NCI-H187 treated with DMSO at 0.1 percent for 48 hours (cell line): ENCODE measurements around the gene CBLC.

Source experiments
- DNase-seq: peaks from one replicate; lab custom pipeline; 2025; lab: John Stamatoyannopoulos, UW

Gene CBLC

GRCh38 chr19:44777715-44778347 is at the start of gene CBLC:
Gene CBLC, plus strand, starts transcription at chr19:44777890. Its CDS starts 42 bp downstream, at chr19:44777932.
- no peak for DNase-seq

DNA sequence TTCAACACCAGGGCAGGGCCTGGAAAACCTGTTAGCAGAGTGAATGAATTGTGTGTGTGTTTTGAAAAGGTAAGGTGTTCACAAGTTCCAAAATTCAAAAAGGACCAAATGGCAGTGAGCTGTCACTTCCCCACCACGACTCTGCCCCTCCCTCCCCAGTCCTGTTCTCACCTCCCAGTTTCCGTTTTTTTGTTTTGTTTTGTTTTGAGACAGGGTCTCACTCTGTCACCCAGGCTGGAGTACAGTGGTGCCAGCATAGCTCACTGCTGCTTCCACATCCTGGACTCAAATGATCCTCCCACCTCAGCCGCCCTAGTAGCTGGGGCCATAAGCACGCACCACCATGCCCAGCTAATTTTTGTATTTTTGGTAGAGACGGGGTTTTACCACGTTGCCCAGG is 49.5 kb upstream of the CBLC start:
- no peak for DNase-seq

DNA sequence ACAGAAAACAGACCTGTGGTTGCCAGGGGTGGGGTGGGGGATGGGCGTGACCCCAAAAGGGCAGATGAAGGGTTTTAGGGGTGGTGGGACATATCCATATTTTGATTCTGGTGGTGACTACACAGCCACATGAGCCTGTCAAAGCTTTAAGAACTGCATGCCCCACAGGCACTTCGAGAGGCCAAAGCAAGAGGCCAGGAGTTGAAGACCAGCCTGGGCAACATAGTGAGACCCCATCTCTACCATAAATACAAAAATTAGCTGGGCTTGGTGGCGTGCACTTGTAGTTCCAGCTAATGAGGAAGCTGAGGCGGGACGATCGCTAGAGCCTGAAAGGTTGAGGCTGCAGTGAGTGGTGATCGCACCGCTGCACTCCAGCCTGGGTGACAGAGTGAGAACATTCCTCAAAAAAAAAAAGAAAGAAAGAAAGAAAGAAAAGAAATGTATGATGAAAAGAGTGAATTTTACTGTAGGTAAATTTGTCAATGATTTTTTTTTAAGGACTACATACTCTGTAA is 48.1 kb upstream of the CBLC start:
- no peak for DNase-seq

- no peak for DNase-seq
Measured at GRCh38 chr19:44731081-44731480, 46.6 kb upstream of the CBLC start.

DNA sequence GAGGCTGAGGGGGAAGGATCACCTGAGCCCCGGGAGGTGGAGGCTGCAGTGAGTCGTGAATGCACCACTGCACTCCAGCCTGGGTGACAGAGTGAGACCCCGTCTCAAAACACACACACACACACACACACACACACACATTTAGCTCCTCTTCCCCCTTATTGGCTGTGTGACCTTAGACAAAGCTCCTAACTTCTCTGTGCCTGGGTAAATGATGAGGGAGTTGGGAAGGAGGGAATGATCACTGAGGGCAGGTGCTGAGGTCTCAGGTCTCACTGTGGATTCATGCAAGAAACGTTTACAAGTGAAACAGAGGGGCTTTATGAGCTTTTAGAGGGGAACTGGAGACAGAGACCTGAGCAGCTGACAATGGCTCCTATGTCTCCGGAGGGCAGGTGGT is 46.1 kb upstream of the CBLC start:
- DNase-seq = no peak

- DNase-seq = no peak
Measured at GRCh38 chr19:44732235-44733014, 45.3 kb upstream of the CBLC start.

DNA sequence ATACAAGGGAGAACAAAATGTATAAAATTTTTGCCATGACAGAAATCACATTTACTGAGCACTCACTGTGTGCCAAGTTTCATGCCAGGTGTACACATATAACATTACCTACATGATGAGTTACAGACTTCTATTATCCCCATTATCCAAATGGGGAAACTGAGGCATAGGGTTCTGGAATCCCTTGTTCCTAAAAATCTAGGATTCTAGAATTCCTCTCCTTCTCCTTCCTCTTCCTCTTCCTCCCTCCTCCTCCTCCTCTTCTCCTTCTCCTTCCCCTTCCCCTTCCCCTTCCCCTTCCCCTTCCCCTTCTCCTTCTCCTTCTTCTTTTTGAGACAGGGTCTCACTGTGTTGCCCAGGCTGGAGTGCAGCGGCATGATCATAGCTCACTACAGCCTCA is 43.3 kb upstream of the CBLC start:
- DNase-seq = no peak

GRCh38 chr19:44735011-44735410 is 42.7 kb upstream of the CBLC start:
- no peak for DNase-seq

DNA sequence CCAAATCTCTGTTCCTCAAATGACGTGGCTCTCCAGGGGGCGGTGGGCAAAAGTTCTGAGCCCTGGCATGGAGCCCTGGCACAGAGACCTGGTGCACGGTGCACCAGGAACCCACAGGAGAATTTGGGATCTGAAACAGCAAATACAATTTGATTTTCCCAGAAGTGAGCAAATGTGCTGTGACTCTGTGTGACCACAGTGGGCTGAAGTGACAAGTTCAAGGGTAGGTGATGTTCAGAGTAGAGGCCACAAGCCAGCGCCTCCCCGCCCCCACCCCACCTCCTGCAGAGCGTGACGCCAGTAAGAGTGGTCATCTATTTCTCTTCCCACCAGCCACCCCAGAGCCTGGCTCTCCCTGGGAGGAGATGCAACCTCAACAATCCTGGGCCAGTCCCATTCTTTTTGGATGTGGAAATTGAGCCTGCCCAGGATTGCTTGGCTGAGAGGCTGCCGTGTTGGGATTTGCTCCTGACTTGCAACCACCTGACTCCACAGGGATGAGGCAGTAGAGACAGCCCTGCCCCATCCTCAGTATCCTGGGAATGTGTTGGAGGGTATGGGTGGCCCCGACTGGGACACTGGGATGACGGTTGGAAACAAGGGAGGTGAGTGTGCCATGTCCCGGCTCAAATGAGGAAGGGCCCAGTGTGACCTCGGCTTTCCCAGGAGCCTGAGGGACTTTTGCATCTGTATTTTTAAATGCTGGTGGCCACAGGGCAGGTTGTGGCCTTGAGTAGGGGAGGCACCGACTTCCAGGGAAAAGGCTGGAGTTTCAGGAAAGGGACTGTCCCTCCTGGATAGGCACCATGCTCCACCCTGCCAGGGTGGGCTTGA is 40.2 kb upstream of the CBLC start:
- no peak for DNase-seq

DNA sequence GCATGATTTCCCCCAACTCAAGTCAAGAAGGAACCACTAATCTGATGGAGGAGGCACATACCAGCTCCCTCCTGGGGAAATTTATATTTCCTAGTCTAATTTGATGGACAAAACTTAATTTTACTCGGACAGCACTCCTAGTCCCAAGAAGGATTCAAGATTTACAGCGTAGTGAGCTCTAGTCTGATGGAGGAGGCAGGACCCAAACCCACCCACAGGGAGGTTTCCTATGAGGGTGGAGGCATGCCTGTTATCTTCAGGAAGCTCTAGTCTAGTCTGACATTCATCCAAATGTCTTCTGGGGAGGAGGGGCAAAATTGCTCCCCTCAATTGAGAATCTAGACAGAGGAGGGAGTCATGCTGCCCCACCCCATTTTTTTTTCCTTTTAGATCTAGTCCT is 39.6 kb upstream of the CBLC start:
- DNase-seq = no peak

DNA sequence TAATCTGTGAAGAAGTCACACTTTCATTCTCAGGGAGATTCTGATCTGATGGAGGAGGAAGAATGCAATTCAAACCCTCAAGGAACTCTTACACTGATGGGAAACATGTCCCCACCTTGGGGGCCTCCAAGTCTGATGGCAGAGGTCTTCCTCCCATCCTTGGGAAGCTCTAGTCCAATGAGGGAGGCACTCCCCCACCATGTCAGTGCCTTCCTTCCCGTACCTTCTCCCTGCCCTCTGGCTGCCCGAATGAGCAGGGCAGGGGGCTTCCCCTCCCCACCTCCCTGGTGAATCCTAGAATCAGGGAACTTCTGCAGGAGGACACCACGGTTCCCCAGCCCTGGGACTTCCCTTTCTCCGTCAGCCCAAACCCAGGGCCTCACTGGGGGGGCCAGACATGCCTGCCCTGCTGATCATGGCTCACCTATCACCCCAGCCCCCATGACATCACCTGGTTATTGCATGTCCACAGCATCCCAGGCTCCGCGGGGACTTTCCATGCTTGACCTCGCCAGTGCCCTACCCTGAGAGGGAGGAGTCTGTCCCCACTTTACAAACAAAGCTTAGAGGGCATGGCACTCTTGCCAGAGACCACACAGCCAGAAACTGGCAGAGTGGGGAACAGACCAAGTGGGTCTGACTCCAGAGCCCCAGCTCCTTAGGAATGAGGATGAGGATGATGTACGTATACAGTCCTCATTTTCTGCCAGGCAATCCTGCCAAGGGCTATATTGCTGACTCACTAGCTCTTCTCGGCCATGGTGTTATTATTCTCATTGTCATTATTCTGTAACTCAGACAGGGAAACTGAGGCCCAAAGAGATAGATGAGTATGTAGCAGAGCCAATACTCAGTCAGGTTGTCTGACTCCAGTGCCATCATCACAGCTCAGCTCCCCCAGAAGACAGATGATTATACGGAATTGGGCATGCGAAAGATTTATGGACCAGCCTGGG is 38.8 kb upstream of the CBLC start:
- DNase-seq = no peak

DNA sequence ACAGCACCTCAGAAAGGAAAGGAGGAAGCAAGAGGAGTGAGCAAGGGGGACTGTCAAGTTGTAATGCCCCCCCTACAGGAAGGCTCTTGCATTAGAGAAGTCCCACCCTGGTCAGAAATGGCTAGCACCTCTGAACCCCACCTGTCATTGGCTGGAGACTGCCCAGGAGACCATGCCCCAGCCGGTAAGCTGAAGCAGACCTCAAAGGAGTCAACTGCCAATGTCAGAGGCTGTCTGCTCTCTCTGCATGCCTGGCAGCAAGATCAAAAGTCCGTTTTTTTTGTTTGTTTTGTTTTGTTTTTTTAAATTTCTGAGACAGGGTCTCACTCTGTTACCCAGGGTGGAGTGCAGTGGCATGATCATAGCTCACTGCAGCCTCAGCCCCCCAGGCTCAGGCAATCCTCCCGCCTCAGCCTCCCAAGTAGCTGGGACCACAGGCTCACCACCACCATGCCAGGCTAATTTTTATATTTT is 37.3 kb upstream of the CBLC start:
- no peak for DNase-seq

DNA sequence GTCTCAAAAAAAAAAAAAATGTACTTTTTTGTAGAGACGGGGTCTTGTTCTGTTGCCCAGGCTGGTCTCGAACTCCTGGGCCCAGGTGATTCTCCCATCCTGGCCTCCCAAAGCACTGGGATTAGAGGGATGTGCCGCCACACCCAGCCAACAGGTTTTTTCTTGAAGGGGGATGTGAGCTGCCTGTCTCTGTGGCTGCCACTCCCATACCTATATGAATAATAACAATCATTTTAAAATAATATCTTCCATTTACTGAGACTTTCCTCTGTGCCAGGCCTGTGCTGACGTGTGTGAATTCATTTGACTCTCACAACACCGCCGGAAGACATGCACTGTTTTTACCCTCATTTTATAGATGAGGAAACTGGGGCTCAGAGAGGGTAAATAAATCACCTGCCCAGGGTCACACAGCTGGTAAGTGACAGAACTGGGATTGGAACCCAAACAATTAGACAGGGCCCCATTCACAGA is 36.4 kb upstream of the CBLC start:
- no peak for DNase-seq

DNA sequence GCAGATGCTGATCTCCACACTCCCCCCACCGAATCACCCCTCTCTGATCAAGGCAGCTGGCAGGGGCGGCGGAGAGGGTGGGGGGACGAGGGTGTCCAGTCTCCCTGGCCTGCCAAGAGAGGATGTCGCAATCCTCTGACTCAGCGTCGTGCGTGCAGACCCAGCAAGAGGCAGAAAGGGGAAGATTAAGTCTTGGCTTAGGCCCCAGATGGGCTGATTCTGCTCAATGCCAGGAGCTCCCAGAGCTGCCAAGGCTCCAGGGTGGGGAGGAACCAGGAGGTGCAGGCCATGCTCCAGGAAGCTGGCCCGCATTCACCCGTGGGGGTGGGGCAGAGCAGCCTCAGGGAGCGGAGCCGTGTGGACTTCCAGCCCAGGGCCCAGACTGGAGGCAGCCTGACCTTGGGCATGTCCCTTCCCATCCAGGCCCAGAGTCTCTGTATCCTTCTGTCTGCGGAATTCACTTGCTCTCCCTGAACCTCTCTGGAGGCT is 35.8 kb upstream of the CBLC start:
- no peak for DNase-seq

DNA sequence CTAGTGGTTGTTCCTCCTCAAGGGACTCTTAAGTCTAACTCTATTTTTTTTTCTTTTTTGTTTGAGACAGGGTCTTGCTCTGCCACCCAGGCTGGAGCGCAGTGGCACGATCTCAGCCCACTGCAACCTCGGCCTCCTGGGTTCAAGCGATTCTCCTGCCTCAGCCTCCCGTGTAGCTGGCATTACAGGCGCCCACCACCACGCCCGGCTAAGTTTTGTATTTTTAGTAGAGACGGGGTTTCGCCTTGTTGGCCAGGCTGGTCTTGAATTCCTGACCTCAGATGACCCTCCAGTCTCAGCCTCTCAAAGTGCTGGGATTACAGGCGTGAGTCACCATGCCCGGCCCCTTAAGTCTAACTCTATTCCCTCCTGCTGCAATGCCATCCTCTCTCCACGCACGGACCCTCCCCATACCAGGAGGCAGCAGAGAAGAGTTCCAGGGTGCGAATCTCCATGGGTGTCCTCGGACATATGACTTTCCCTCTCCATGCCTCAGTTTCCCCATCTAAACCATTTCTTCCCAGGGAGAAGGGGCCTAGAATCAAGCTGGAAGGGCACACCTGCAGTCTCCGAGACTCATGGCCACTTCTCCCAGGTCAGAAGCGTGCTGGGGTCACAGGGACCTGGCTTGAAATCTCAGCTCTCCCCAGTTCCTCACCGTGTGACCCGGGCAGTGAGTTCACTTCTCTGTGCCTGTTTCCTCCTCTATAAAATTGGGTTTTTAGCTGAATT is 35.2 kb upstream of the CBLC start:
- no peak for DNase-seq

DNA sequence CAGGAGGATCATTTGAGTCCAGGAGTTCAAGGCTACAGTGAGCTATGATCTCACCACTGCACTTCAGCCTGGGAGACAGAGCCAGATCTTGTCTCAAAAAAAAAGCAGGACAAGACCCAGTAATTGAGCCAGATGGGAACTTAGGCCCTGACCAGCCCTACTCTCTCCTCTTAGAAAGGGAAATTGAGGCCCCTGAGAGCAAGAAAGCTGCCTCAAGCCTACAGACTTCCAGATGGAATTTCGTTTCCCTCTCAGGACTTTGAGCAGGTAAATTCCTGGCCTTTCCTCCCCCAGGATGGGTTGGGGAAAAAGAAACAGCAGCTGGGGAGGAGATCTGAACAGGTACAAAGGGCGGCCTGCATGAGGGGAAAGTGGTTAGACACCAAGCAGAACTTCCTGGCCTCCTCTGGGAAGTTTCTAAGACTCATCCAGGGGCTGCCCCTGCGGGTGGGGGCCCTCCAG is 32.8 kb upstream of the CBLC start:
- DNase-seq = no peak

GRCh38 chr19:44745341-44745831 is 32.3 kb upstream of the CBLC start:
- DNase-seq = no peak

GRCh38 chr19:44745887-44746600 is 31.6 kb upstream of the CBLC start:
- no peak for DNase-seq

GRCh38 chr19:44746616-44746945 is 31.1 kb upstream of the CBLC start:
- no peak for DNase-seq
